GM23248 (cell line): ENCODE data around the gene EEF1A2.

Source experiments
- EZH2 ChIP-seq: fragments of 200-600 bp; sonication (generic); IDR thresholded peaks from 2 replicates; pipeline ENCODE4 v1.6.1; 2018; ENCODE audit warnings: antibody characterized with exemption, mild to moderate bottlenecking; ENCODE audit not compliant: insufficient read depth, poor library complexity, severe bottlenecking
- EZH2phosphoT487 ChIP-seq: fragments of 200-600 bp; sonication (generic); IDR thresholded peaks from 2 replicates; pipeline ENCODE4 v1.6.1; 2018; ENCODE audit warnings: antibody characterized with exemption, moderate library complexity, mild to moderate bottlenecking, low read depth; ENCODE audit not compliant: insufficient read depth

GRCh38 chr20:63484651-63485403 is 14.1 kb downstream of the EEF1A2 start:
- TF ChIP-seq EZH2 (no peak), EZH2phosphoT487 (no peak)
